ENCODE measurements around the gene CEP85L. TPM values are rescaled to one million over a fixed set of nuclear protein-coding genes. Genes with fewer than 3 reads are reported as not detected.

CEP85L gene
- total RNA-seq, 1 donor from 2014 or later = 21.8 TPM

- Mint-ChIP-seq H3K27me3 (no peaks in the 10 kb centered on the region), H3K36me3 (ENCODE audit: low read depth) (peaks cover 18% of the 10 kb centered on the region), H3K4me3 (no peak overlapping the region), H3K4me1 (peaks cover 29% of the 10 kb centered on the region), H3K9me3 (no peaks in the 10 kb centered on the region), H3K27ac (no peak overlapping the region)
- ChIA-PET CTCF (no interaction called here), POLR2A (no interaction called here)
- TF ChIP-seq CTCF (IDR thresholded peaks at IDR 0.05) = no peak
- intact Hi-C loops (cut with micrococcal nuclease) = no loop called here
- ATAC-seq (ENCODE audit: low read depth) (no peak), DNase-seq (no peak)
Observed at GRCh38 chr6:118661831-118662230, 10.4 kb upstream of the CEP85L start.

GRCh38 chr6:118660218-118660569, 8.8 kb upstream of the CEP85L start:
- Mint-ChIP-seq H3K27ac (no peak overlapping the region), H3K36me3 (ENCODE audit: low read depth) (peaks cover 18% of the 10 kb centered on the region), H3K9me3 (no peaks in the 10 kb centered on the region), H3K27me3 (no peaks in the 10 kb centered on the region), H3K4me1 (peaks cover 21% of the 10 kb centered on the region), H3K4me3 (no peak overlapping the region)
- DNase-seq (no peak), ATAC-seq (ENCODE audit: low read depth) (no peak)
- no peak for TF ChIP-seq CTCF (IDR thresholded peaks at IDR 0.05)
- ChIA-PET CTCF (no interaction called here), POLR2A (interaction anchor here (1.0 kb wide), 1 partner anchor 9 kb away, joined by 3 read pairs; the partner anchor contains the start of gene CEP85L)
- intact Hi-C loops (cut with micrococcal nuclease) = loop anchor here (1.0 kb wide), 1 partner anchor 8 kb away; no protein-coding TSS in a partner anchor

- TF ChIP-seq CTCF (IDR thresholded peaks at IDR 0.05) = no peak
- no peak for DNase-seq
- no peak overlapping the region for H3K4me3 Mint-ChIP-seq
- H3K9me3 Mint-ChIP-seq = no peaks in the 10 kb centered on the region
- ATAC-seq (ENCODE audit: low read depth) = no peak
- peaks cover 18% of the 10 kb centered on the region for H3K36me3 Mint-ChIP-seq (ENCODE audit: low read depth)
- no peaks in the 10 kb centered on the region for H3K27me3 Mint-ChIP-seq
- peaks cover 16% of the 10 kb centered on the region for H3K4me1 Mint-ChIP-seq
- intact Hi-C loops (cut with micrococcal nuclease) = loop anchor here (1.0 kb wide), 1 partner anchor 7 kb away; no protein-coding TSS in a partner anchor
- ChIA-PET CTCF (no interaction called here), POLR2A (interaction anchor here (1.0 kb wide), 1 partner anchor 8 kb away, joined by 3 read pairs; the partner anchor contains the start of gene CEP85L)
- H3K27ac Mint-ChIP-seq = no peak overlapping the region
Observed at GRCh38 chr6:118659513-118660217, 8.3 kb upstream of the CEP85L start.

- ChIA-PET CTCF (no interaction called here), POLR2A (no interaction called here)
- intact Hi-C loops (cut with micrococcal nuclease) = no loop called here
- Mint-ChIP-seq H3K27me3 (no peaks in the 10 kb centered on the region), H3K27ac (peak overlapping the region; percentile 4), H3K4me1 (peaks cover 14% of the 10 kb centered on the region), H3K4me3 (no peak overlapping the region), H3K9me3 (no peaks in the 10 kb centered on the region), H3K36me3 (ENCODE audit: low read depth) (peaks cover 12% of the 10 kb centered on the region)
- no peak for TF ChIP-seq CTCF (IDR thresholded peaks at IDR 0.05)
- ATAC-seq (ENCODE audit: low read depth) (no peak), DNase-seq (no peak)
Observed at GRCh38 chr6:118656847-118657451, 5.6 kb upstream of the CEP85L start.

- Mint-ChIP-seq H3K4me3 (peak overlapping the region; percentile 98), H3K36me3 (ENCODE audit: low read depth) (peaks cover 3% of the 10 kb centered on the region), H3K27me3 (no peaks in the 10 kb centered on the region), H3K4me1 (peaks cover 27% of the 10 kb centered on the region), H3K9me3 (no peaks in the 10 kb centered on the region), H3K27ac (peak overlapping the region; percentile 93)
- ATAC-seq (ENCODE audit: low read depth) (peak; percentile 0), DNase-seq (no peak)
- intact Hi-C loops (cut with micrococcal nuclease) = loop anchor here (1.0 to 5.0 kb wide), 3 partner anchors 8 to 1050 kb away; partner anchors contain the start of genes GOPC and NUS1
- no peak for TF ChIP-seq CTCF (IDR thresholded peaks at IDR 0.05)
- ChIA-PET POLR2A (interaction anchor here (0.5 to 1.8 kb wide), 14 partner anchors 8 to 283 kb away, joined by 3 to 46 read pairs (median 4); partner anchors contain the start of gene MCM9), CTCF (interaction anchor here (0.9 kb wide), 1 partner anchor 58 kb away, joined by 3 read pairs; no protein-coding TSS in a partner anchor)
Observed at GRCh38 chr6:118652051-118652615, 742 bp upstream of the CEP85L start.

Measured in activated B cell treated with CpG ODN at 0.5 μM for 24 hours (primary cell).